Measurements from ENCODE around the gene ZFP36L2.
A peak's percentile ranks its signal among the peaks of the same experiment; 100 is the strongest.

Gene ZFP36L2

GRCh38 chr2:43184339-43184895, 42.0 kb downstream of the ZFP36L2 start:
- no peak for DNase-seq

- no peak for DNase-seq
Observed at GRCh38 chr2:43183743-43184142, 42.7 kb downstream of the ZFP36L2 start.

GRCh38 chr2:43180897-43181296, 45.5 kb downstream of the ZFP36L2 start:
- no peak for DNase-seq

- DNase-seq, result no peak
Observed at GRCh38 chr2:43179942-43180341, 46.5 kb downstream of the ZFP36L2 start.

GRCh38 chr2:43178602-43179542, 47.5 kb downstream of the ZFP36L2 start:
- peak; percentile 97 for DNase-seq

GRCh38 chr2:43178055-43178598, 48.3 kb downstream of the ZFP36L2 start:
- DNase-seq, result peak; percentile 89

GRCh38 chr2:43176449-43176848, 50.0 kb downstream of the ZFP36L2 start:
- DNase-seq, result no peak

- no peak for DNase-seq
Observed at GRCh38 chr2:43175876-43176275, 50.5 kb downstream of the ZFP36L2 start.

GRCh38 chr2:43175020-43175441, 51.4 kb downstream of the ZFP36L2 start:
- peak; percentile 64 for DNase-seq

GRCh38 chr2:43174368-43174916, 52.0 kb downstream of the ZFP36L2 start:
- DNase-seq, result no peak
